ENCODE results near the gene ZC3H7B. TPM values are rescaled to one million over a fixed set of nuclear protein-coding genes. Genes with fewer than 3 reads are reported as not detected.

Gene ZC3H7B
- total RNA-seq, 1 experiment from 2014 or later = 53.4 TPM

- Mint-ChIP-seq H3K4me3 (ENCODE audit: unreplicated experiment) (no peak overlapping the region), H3K27me3 (ENCODE audit: insufficient read depth, unreplicated experiment) (no peaks in the 10 kb centered on the region), H3K4me1 (ENCODE audit: insufficient read depth, unreplicated experiment) (peaks cover 24% of the 10 kb centered on the region), H3K9me3 (ENCODE audit: unreplicated experiment) (no peaks in the 10 kb centered on the region), H3K27ac (ENCODE audit: low read depth, unreplicated experiment) (no peak overlapping the region), H3K36me3 (ENCODE audit: insufficient read depth, unreplicated experiment) (no peaks in the 10 kb centered on the region)
- ChIA-PET POLR2A (interaction anchor here (0.6 to 0.9 kb wide), 2 partner anchors 62 to 221 kb away, joined by 3 read pairs; partner anchors contain the start of genes ACO2 and PHF5A), CTCF (interaction anchor here (0.6 to 1.9 kb wide), 3 partner anchors 105 to 113 kb away, joined by 3 to 12 read pairs (median 5); no protein-coding TSS in a partner anchor)
- TF ChIP-seq CTCF (IDR thresholded peaks at IDR 0.05; ENCODE audit: unreplicated experiment) = no peak
- intact Hi-C loops (cut with micrococcal nuclease) = no loop called here
- DNase-seq (ENCODE audit: unreplicated experiment) = no peak
- no TSS peak for BruUV-seq (replicated peaks)
Observed at GRCh38 chr22:41406410-41406809, 105.1 kb downstream of the ZC3H7B start.

GRCh38 chr22:41407433-41407832 lies 106.1 kb downstream of the ZC3H7B start:
- ChIA-PET POLR2A (interaction anchor here (0.7 kb wide), 1 partner anchor 39 kb away, joined by 3 read pairs; the partner anchor contains the start of gene TOB2), CTCF (interaction anchor here (0.7 to 1.9 kb wide), 3 partner anchors 44 to 112 kb away, joined by 3 to 12 read pairs (median 5); no protein-coding TSS in a partner anchor)
- Mint-ChIP-seq H3K4me1 (ENCODE audit: insufficient read depth, unreplicated experiment) (peaks cover 23% of the 10 kb centered on the region), H3K4me3 (ENCODE audit: unreplicated experiment) (no peak overlapping the region), H3K27me3 (ENCODE audit: insufficient read depth, unreplicated experiment) (no peaks in the 10 kb centered on the region), H3K36me3 (ENCODE audit: insufficient read depth, unreplicated experiment) (no peaks in the 10 kb centered on the region), H3K27ac (ENCODE audit: low read depth, unreplicated experiment) (no peak overlapping the region), H3K9me3 (ENCODE audit: unreplicated experiment) (no peaks in the 10 kb centered on the region)
- no TSS peak for BruUV-seq (replicated peaks)
- intact Hi-C loops (cut with micrococcal nuclease) = no loop called here
- no peak for TF ChIP-seq CTCF (IDR thresholded peaks at IDR 0.05; ENCODE audit: unreplicated experiment)
- DNase-seq (ENCODE audit: unreplicated experiment) = no peak

- Mint-ChIP-seq H3K27me3 (ENCODE audit: insufficient read depth, unreplicated experiment) (no peaks in the 10 kb centered on the region), H3K36me3 (ENCODE audit: insufficient read depth, unreplicated experiment) (no peaks in the 10 kb centered on the region), H3K9me3 (ENCODE audit: unreplicated experiment) (no peaks in the 10 kb centered on the region), H3K4me3 (ENCODE audit: unreplicated experiment) (no peak overlapping the region), H3K4me1 (ENCODE audit: insufficient read depth, unreplicated experiment) (peaks cover 20% of the 10 kb centered on the region), H3K27ac (ENCODE audit: low read depth, unreplicated experiment) (no peak overlapping the region)
- DNase-seq (ENCODE audit: unreplicated experiment) = no peak
- CTCF ChIA-PET = interaction anchor here (0.6 to 2.8 kb wide), 3 partner anchors 8 to 110 kb away, joined by 3 to 17 read pairs (median 4); no protein-coding TSS in a partner anchor
- BruUV-seq (replicated peaks) = no TSS peak
- POLR2A ChIA-PET = interaction anchor here (1.8 kb wide), 1 partner anchor 60 kb away, joined by 5 read pairs; the partner anchor contains the start of genes ACO2 and PHF5A
- TF ChIP-seq CTCF (IDR thresholded peaks at IDR 0.05; ENCODE audit: unreplicated experiment) = no peak
- intact Hi-C loops (cut with micrococcal nuclease) = no loop called here
Observed at GRCh38 chr22:41408665-41409064, 107.3 kb downstream of the ZC3H7B start.

Small RNAs within 50 kb of the gene (microRNA-seq; reads per million reads assigned to microRNA genes)
- 0.53 reads per million for gene MIR6889

Other genes starting within 250 kb of the ZC3H7B start
- 53.3 and 54.1 TPM in 2 replicates for gene EP300, start 208.9 kb upstream of the ZC3H7B start, total RNA-seq (2022)
- gene L3MBTL2, start 96.2 kb upstream of the ZC3H7B start, total RNA-seq (2022) = 28.7 and 30.0 TPM in 2 replicates
- 0.51 and 0.52 TPM in 2 replicates for gene CHADL, start 60.6 kb upstream of the ZC3H7B start, total RNA-seq (2022)
- 84.7 and 117 TPM in 2 replicates for gene RANGAP1, start 15.3 kb upstream of the ZC3H7B start, total RNA-seq (2022)
- gene TEF, start 80.4 kb downstream of the ZC3H7B start, total RNA-seq (2022) = 2.2 and 4.2 TPM in 2 replicates
- 25.4 and 26.9 TPM in 2 replicates for gene TOB2, start 145.3 kb downstream of the ZC3H7B start, total RNA-seq (2022)
- 62.3 and 68.8 TPM in 2 replicates for gene PHF5A, start 167.2 kb downstream of the ZC3H7B start, total RNA-seq (2022)
- gene ACO2, start 167.6 kb downstream of the ZC3H7B start, total RNA-seq (2022) = 105 and 109 TPM in 2 replicates
- gene POLR3H, start 242.9 kb downstream of the ZC3H7B start, total RNA-seq (2022) = 26.3 and 35.5 TPM in 2 replicates

Measured in MCF 10A (cell line).